DMS153 treated with DMSO at 0.1 percent for 48 hours (cell line): ENCODE results near the gene RIC1.
"Not testable (repeated sequence)": the region's sequence is repeated elsewhere in the genome, so short reads cannot be mapped to it uniquely, and the experiment has no call there.

Experiments used
- DNase-seq: peaks from one replicate; lab custom pipeline; 2025; ENCODE audit not compliant: unreplicated experiment; lab: John Stamatoyannopoulos, UW

RIC1 gene

DNA sequence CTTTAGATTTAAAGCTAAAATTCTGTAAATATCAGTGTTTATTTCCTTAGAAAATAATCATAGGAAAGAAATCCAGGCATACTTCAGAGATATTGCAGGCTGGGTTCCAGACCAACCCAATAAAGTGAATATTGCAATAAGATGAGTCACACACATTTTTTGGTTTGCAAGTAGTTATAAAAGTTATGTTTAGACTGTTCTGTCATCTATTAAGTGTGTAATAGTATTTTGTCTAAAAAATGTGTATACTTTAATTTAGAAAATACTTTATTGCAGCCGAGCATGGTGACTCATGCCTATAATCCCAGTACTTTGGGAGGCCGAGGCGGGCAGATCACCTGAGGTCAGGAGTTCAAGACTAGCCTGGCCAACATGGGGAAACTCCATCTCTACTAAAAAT is 6.9 kb upstream of the RIC1 start:
- no peak for DNase-seq

DNA sequence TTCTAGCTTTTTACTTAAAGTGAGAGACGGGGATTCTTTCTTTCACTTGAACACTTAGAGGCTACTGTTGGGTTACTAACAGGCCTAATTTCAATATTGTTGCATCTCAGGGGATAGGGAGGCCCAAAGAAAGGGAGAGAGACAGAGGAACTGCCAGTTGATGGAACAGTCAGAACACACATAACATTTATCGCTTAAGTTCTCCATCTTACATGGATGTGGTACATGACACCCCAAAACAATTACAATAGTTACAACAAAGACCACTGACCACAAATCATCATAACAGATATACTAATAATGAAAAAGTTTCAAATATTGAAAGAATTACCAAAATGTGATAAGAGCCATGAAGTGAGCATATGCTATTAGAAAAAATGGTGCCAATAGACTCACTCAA is 4.3 kb upstream of the RIC1 start:
- DNase-seq: no peak

DNA sequence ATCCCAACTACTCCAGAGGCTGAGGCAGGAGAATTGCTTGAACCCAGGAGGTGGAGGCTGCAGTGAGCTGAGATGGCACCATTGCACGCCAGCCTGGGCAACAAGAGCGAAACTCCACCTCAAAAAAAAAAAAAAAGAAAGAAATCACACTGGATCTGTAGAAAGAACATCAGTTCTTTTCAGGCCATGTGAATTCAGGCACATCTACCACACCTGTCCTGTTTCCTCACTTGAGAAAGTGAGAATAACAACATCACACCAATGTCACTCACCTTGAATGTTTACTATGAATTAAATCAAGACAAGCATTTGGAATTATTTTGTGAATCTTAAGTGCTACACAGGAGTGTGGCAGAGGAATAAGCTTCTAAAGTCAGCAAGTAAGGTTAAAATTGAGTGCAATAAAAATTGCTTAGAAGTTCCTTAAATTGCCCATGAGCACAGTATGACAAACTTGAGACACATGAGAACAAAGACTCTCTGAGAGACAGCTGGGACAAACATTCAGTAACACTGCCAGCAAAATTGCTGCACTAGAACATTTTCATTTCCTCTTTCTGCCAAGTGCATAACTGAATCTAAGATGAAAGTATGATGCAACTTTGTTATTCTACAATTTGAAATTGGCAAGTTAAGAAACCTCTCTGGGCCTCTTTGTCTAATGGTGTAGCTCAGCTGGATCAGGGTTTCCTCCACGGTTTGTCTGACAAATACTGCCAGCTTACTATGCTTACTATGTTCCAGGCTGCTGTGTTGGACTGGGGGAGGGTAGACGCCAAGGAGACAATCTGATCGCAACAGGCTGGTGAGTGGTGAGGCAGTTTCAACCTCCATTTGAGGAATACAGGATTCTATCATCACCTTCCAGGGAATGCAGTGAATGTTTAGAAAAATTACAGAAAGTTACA is 1.9 kb upstream of the RIC1 start:
- DNase-seq: no peak

DNA sequence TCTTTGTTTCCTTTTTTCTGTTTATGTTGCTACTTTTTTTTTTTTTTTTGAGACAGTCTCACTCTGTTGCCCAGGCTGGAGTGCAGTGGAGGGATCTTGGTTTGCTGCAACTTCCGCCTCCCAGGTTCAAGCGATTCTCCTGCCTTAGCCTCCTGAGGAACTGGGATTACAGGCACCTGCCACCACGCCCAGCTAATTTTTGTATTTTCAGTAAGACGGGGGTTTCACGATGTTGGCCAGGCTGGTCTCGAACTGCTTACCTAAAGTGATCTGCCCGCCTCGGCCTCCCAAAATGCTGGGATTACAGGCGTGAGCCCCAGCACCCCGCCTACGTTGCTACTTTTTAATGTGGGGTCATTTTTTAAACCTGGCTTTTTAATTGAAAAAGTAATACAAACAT is 1.2 kb upstream of the RIC1 start:
- not testable (repeated sequence) for DNase-seq

DNA sequence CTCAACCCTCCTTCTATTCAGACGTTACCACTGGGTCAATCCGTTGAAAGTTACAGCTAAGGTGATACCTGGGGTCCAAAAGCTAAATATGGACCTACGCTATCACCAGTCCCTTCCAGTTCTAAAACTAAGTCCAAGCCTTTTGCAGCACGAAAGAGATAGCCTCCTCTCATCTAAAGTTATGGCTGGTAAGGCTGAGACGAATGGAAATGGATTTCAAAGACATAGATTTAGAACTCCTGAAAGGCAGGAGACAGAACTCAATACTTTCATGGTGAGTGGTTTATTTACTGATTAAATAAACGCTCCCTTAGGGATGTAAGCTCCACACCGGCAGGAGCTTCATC is 751 bp upstream of the RIC1 start:
- DNase-seq: no peak

DNA sequence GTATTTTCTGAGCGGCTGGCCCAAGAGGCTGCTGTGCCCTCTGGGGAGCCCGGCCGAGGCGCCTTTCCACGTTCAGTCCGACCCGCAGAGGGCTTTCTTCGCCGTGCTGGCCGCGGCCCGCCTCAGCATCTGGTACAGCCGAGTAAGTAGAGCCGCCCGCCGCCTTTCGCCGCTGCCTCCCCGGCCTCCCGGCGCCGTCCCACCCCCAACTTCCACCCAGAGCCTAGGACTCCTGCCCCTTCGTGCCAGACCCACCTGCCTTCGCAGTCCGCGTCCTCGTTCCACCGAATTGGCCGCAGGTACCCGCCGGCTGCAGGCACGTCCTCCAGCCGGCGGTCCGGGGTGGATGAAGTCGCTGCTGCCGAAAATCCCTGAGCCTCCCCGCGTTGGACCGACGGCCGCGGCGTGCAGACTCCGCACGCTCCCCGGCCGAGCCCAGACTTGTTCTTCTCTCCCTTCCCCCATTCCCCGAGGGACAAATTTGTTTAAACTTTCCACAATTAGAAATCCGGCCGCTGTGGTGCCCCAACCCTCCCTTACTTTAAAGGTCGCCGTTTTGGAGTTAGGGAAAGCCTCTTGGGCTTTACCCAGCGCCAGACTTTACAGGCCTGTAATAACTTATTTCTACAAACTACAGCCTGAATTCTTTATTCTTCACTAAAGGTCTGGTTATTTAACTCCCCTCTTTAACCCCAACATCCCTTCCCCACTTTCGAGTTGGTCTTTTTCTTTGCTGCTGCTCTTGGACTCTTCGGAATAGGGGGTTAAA is 589 bp downstream of the RIC1 start:
- peak; percentile 16 for DNase-seq

DNA sequence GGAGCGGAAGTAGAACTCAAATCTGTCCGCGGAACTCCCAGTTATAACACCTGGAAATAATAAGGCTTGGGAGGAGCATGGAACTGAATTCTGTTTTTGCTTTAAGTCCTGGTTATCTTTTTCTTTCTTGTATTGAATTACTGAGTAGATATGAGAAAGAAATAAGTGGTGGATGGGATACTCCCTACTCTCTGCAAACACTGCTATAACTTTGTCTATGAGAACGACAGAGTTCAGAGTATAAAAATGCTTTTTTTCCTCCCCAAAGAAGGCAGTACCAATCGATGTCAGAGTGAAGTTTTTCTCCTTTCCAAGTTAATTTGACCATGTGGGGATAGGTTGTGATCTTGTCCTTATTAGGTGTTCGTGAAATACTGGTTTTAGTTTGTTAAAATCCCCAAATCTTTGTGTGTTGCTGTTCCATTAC is 1.2 kb downstream of the RIC1 start:
- peak; percentile 23 for DNase-seq

DNA sequence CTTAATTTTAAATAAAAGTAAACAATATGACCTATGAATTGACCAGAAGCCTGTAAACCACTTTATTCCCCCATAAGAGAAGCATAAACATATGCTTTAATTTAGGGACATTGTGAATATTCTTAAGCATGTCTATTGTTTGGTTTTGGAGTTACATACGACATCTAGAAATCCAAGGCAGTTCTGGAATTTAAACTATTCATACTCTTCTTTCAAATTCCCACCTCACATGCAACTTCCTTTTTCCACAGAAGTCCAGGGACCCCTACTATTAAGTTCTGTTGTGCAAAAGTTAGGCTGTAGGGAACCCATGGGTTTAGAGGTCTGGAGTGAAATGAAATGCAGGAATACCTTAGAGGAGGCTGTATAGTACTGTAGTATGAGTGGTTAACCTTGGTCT is 2.1 kb downstream of the RIC1 start:
- no peak for DNase-seq

DNA sequence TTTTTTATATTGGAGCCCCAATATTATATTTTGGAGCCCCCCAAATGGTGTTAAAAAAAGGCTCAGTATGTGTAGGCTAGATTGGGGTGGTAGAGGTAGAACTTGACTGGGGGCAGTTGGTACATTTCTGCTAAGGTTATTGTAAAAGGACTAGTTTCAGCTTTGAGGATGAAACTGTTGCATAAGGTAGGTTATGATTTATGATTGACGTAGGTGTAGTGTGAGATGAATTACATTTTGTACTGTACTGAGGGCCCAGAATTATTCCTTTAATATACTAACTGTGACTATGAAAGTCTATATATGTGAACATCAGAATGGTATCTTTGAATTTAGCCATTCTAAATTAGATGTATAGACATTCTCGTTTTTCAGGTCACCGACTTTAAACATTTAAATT is 3.6 kb downstream of the RIC1 start:
- DNase-seq: no peak

DNA sequence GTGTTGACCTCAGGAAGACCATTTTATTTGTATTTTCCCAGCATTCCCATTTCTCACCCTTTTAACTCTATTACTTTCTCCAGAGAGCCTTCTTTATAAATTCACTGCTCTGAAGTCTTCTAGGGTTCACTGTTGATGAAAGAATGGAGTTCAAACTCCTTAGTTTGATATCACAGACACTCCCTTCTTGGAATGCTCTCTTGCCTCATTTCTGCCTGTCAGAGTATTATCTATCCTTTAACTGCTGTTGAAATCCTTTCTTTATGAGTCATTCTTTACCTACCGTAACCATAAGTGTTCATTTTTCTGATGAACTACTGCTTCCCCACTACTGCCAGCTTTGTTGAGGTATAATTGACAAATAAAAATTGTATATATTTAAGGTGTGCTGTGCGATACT is 4.3 kb downstream of the RIC1 start:
- no peak for DNase-seq

DNA sequence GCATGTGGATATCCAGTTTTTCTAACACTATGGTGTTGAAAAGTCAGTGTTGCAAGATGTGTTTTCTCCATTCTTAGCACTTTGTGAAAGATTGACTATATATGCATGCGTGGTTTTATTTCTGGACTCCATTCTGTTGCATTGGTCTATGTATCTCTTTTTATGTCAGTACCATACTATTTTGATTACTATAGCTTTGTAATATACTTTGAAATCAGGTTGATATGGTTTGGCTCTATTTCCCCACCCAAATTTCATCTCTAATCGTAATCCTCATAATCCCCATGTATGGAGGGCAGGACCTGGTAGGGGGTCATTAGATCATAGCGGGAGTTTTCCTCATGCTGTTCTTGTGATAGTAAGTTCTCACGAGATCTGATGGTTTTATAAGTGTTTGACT is 6.5 kb downstream of the RIC1 start:
- no peak for DNase-seq

DNA sequence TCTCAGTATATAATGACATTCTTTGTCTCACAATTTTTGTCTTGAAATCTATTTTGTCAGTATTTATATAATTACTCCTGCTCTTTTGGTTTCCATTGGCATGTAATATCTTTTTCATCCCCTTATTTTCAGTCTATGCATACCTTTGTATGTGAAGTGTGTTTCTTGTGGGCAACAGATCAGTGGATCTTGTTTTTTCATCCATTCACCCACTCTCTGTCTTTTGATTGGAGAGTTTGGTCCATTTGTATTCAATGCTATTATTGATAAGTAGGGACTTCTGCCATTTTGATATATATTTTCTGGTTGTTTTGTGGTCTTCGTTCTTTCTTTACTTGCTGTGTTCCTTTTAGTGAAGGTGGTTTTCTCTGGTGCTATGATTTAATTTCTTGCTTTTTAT is 10.9 kb downstream of the RIC1 start:
- no peak for DNase-seq

DNA sequence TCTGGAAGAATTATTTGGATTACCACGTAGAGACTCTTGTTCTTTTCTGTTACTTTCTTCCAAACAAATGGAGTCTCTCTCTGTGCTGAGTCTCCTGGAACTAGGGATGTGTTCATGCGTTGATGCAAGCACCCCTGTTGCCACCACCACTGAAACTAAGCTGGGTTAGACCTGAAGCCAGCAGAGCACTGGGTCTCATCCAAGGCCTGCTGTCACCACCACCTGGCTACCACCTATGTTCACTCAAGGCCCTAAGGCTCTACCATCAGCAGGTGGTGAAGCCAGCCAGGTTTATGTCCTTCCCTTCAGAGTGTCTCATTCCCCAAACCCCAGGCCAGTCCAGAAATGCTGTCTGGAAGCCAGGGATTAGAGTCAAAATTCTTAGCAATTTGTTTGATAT is 13.3 kb downstream of the RIC1 start:
- DNase-seq: no peak

DNA sequence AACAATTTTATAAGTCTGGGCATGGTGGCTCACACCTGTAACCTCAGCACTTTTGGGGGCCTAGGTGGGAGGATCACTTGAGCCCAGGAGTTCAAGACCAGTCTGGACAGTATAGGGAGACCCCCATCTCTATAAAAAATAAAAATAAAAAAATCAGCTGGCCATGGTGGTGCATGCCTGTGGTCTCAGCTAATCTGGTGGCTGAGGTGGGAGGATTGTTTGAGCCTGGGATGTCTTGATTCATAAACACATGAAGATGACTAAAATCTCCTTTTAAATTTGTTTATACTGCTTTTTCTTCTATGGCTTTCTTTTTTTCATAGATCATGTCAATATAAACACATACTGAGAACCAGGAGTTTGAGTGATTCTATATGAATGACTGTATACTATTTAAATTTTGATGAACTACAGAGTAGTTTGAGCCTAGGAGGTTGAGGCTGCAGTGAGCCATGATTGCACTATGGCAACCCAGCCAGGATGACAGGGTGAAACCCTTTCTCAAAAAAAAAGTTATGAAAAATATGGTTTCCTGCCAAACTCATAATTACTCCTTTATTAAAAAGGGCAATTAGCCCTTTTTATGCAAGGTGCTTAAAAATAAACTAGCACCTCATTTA is 14.2 kb downstream of the RIC1 start:
- no peak for DNase-seq

DNA sequence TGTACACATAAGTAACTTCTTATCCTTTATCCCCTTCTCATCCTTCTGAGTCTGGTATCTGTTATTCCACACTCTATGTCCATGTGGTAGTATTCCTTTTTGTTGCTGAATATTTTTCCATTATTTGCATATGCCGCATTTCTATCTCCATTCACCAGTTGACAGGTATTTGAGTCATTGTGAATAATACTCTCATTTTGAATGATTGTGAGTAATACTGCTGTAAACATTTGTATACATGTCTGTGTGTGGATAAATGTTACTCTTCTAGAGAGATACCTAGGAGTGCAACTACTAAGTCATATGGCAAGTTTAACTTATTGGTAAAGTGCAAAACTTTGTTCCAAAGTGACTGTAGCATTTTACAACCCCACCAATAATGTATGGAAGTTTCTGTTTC is 15.6 kb downstream of the RIC1 start:
- DNase-seq: no peak

DNA sequence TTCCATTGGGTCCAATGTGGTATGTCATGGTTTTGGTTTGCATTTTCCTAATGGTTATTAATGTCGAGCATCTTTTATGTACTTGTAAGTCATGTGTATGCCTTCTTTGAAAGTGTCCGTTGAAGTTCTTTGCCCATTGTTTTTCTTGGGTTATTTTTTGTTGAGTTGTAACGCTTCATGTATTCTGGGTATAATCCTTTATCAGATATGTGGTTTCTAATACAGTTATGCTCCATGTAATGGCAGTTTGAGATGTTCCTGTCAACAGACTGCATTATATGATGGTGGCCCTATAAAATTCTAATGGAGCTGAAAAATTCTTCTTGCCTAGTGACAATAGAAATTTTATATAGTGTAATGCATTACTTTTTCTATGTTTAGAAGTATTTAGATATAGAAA is 17.2 kb downstream of the RIC1 start:
- DNase-seq: no peak

DNA sequence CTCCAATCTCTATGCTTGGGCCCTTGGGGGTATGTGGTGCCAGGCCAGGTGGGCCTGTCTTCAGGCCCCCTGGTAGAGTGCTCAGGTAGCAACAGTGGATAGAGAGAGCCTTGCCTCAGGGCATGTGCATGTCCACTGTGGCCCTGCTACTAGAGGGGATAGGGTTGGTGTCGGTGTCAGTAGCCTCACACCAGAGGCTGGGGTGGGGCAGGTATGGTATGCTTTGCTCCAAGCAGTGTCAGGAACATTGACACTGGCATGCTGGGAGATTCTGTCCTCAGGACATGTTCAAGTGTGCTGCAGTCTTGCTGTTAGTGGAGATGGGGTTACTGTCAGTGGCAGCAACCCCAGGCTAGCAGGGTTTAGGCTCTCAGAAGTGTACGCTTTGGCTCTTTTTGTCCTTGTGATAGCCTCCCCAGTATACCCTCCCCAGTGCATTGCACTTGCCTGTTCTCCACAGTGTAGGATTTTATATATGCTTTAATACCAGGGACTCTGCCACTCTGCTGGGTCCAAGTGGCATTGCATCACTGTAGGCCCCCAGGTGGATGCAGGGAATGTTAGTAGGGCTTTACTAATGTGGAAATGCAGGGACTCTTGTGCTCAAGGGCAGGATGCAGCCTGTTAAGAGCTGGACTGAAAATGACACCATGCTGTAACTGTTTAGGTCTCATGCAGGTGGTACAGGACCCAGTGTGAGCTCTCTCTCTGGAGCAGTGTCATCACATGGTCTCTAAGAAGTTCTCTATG is 21.6 kb downstream of the RIC1 start:
- no peak for DNase-seq

DNA sequence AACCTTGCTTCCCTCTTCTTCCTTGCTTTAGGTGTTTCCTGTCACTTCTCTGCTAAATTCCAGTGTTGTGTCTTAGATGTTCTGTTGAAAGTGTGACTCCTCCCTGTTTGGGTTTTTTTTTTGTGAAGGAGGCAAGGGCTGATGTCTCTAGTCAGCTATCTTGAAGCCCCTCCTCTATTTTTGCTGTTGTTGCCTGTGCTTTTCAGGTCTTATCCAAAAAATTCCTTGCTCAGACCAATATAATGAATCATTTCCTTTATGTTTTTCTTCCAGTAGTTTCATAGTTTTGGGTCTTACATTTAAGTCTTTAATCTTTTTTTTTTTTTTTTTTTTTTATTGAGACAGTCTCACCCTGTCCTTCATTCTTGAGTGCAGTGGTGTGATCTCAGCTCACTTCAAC is 22.3 kb downstream of the RIC1 start:
- no peak for DNase-seq

DNA sequence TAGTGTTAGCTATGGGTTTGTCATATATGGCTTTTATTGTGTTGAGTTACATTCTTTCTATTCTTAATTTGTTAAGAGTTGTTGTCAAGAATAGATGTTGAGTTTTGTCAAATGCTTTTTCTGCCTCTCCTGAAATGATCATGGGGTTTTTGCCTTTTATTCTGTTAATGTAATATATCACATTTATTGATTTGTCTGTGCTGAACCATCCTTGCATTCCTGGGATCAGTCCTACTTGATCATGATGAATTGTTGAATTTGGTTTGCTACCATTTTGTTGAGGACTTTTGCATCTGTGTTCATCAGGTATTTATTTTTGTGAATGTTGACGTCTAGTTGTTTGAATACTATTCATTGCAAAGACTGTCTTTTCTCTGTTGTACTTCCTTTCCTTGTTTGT is 23.9 kb downstream of the RIC1 start:
- no peak for DNase-seq

DNA sequence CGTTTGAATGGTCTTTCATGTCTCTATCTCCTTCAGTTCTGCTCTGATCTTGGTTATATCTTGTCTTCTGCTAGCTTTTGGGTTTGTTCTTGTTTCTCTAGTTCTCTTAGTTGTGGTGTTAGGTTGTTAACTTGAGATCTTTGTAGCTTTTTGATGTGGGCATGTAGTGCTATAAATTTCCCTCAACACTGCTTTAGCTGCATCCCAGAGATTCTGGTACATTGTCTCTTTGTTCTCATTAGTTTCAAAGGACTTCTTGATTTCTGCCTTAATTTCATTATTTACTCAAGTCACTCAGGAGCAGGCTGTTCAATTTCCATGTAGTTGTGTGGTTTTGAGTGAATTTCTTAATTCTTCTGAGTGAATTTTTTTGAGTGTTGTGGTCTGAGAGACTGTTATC is 33.9 kb downstream of the RIC1 start:
- DNase-seq: not testable (repeated sequence)

DNA sequence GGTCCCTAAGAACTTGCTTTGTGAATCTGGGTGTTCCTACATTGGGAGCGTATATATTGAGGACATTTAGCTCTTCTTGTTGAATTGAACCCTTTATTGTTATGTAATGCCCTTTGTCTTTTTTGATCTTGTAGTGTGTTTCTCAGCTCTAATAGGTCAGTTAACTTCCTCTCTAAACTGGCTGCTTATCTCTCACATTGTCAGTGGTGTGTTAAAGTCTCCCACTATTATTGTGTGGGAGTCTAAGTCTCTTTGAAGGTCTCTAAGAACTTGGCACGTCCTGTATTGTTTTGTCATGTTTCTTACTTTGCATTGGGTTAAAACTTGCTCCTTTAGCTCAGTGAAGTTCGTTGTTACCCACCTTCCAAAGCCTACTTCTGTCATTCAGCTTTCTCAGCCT is 36.2 kb downstream of the RIC1 start:
- no peak for DNase-seq
